NCI-H128 (cell line): Measurements from ENCODE around the gene FOXP1.

ENCODE experiments used
- DNase-seq: peaks from one replicate; lab custom pipeline; 2025; ENCODE audit not compliant: unreplicated experiment; lab: John Stamatoyannopoulos, UW

Gene FOXP1

GRCh38 chr3:71067977-71068654 lies 515.4 kb downstream of the FOXP1 start:
- DNase-seq, result no peak

- no peak for DNase-seq
These were observed 516.7 kb downstream of the FOXP1 start for GRCh38 chr3:71066849-71067261.

GRCh38 chr3:71066356-71066755 lies 517.2 kb downstream of the FOXP1 start:
- no peak for DNase-seq

DNA sequence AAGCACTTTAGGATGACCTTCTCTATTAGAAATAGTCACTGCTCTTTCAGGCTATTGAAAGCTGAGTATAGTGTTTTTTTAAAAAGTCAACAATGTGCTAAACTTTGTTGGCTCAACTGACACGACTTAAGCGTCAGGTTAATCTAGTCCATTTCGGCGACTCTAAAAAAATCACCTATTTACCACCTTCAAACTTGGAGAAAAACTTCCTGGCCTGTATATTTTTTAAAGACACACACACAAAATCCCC lies 517.8 kb downstream of the FOXP1 start:
- DNase-seq, result no peak

DNA sequence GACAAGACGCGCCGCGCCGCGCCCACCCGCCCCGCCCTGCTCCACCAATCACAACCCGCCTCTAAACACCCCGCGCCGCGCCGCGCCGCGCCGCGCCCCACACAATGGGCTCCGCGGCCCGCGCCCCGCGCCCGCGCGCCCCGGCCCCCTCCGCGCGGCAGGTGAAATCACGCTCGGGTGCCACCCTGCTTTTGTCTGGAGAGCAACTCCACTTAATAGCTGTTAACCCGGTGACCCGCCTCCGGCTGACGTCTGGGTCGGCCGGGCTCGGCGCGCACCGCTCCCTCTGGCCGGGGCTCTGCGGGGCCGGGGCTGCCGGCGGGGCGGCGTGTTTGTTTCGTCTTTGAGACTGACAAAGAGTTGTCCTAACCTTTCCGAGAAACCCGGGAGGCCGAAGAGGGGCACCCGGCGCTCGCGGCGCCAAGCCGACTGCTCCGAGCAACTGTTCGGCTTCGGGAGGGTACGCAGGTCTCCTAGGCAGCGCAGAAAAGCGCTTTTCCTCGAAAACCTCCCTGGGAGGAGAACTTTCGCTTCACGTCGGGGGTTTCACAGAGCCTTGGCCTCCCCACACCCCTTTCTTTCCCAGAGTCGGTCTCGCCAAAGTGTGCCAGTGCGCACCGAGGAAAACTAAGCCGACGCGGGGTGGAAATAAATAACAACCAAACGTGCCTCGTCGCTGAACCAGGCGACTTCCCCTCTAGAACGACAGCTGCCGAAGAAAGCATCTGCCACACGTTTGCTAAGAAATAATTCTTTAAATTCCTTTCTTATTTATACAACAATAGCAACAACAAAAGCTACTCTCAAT lies 518.4 kb downstream of the FOXP1 start:
- no peak for DNase-seq

DNA sequence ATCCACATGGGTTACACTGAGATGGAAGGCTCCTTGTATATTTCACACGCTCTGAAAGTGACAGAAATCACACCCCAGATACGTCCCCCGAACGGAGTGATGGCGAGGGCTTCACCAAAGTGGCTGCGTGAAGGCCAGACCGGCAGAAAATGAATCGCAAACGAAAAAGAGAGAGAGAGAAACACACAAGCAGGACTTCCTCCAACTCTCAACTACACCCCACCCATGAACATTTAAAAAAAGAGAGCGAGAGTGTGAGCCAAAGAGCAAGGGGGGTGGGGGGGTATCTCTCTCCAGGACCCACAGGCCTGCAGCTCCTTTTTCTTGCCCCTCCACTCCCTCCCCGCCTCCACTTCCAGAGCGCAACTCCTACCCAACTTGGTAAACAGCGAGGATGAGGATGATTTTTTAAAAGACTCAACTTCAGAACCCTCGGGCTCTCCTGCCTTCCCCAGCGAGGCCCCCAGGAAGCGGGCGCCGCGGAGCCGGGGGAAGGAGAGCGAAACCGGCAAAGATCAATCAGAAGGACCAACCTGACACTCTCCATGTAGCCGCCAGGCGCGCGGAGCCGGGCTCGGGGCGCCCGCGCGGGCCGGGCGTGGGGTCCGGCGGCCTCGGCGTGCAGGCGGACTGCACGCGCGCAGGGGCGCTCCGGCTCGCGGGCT lies 519.1 kb downstream of the FOXP1 start:
- no peak for DNase-seq

- DNase-seq, result no peak
These were observed 519.7 kb downstream of the FOXP1 start for GRCh38 chr3:71063773-71064290.

GRCh38 chr3:71062952-71063772 lies 520.4 kb downstream of the FOXP1 start:
- DNase-seq, result no peak

DNA sequence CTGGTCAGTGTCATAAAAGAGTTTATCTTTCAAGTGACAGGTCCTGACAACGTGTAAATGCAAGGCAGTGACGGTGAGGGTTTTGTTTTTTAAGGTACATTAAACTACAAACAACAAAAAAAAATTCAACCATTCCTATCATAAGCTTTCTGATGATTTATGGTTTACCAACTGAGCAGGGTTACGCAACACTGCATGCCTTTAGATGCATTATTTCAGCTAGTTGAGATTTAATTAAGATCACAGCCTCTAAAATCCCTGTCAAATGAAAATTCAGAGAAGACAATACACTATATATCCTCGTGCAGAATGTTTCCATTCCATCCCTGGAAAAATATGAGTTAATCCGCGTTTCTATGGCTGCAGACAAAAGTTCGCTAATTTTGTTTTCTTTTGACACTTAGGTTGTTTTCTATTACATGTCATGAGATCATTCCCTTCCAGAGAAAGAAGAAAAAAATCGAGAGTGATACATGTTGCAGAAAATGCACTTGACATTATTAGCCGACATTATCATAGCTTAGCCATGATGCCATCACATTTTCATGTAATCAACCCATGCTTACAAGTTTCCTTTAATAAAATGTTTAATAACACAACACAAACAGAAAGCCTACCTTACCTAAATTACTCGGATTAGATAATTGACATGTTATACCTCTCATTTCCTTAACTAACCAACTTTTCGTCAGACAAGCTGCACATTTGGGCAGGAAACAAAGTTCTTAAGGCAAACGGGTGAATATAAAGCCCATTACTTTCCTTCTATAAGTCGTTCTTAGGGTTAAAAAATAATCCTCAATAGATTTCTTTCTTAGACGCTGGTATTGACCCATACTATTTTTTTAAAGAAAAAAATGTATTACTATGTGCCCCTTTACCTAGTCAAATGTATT lies 521.2 kb downstream of the FOXP1 start:
- DNase-seq, result no peak

- DNase-seq, result no peak
These were observed 521.9 kb downstream of the FOXP1 start for GRCh38 chr3:71061581-71061980.

GRCh38 chr3:71061037-71061436 lies 522.5 kb downstream of the FOXP1 start:
- DNase-seq, result no peak

DNA sequence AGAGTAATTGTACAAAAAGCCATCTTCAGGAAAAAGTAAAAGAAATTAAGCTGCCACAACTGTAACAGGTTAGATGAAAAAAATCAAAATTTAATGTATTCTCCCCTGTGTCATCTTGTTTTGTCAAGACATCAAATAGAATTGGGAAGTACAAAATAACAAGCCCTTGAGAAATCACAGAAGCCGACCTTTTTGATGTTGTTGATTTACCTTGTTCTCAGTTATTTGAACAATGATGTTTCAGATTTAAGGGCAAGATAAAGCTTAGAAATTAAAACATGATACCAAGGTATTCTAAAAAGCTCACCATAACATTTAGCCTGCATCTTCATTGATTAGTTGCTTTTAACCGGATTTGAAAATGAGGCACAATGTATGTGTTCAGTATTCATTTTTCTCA lies 523.0 kb downstream of the FOXP1 start:
- no peak for DNase-seq

- DNase-seq, result no peak
These were observed 526.0 kb downstream of the FOXP1 start for GRCh38 chr3:71057526-71057894.

- no peak for DNase-seq
These were observed 527.2 kb downstream of the FOXP1 start for GRCh38 chr3:71056327-71056726.

DNA sequence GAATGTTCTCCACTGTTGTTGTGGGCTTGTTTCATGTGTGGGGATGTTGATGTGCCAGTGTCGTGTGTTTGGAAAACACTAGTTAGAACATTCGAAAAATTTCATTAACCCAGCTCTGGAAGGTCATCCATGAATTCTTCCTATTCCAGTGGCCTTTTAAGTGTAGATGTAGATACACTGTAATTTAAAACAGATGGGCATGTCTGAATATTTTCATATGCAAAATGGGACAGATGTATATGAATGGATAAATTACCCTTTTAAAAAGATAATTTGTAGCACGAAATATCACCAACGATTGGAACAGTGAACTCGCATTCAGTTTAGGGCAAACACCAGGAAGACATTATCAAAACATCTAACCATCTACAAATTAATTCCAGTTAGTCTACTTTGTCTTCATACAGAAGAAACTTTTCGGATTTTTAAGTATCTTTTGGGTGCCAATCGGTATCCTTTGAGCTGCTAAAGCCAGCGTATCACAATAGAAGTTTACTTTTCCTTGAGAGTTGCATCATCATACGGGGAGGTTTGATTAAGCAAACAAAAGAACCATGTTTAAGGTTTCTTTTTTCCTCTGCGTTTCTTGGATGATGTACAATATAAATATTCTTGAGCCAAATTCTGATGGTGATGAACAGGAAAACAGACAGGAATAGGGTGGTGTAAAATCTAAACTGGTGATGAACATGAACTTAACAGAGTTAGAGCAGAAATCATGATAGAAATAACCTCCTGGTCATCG lies 528.1 kb downstream of the FOXP1 start:
- no peak for DNase-seq

GRCh38 chr3:71054312-71054711 lies 529.2 kb downstream of the FOXP1 start:
- no peak for DNase-seq

GRCh38 chr3:71053495-71053894 lies 530.0 kb downstream of the FOXP1 start:
- DNase-seq, result no peak

DNA sequence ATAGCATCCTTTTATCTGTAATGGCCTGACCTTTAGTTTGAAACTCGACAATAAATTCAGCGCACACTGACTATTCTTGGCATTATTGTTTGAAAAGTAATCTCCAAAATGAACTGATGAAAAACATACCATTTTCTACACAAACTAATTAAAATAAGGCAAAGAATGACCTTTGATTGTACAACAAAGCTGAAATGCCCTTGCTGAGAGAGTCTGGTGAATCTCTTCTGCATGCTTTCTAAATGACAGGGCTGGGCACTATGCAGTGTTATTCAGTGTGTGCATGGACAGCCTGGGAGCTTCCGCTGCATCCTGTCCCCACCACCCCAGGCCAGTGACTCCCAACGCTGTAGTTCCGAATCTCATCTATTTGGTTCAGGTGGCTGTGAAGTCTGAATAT lies 530.8 kb downstream of the FOXP1 start:
- DNase-seq, result no peak

DNA sequence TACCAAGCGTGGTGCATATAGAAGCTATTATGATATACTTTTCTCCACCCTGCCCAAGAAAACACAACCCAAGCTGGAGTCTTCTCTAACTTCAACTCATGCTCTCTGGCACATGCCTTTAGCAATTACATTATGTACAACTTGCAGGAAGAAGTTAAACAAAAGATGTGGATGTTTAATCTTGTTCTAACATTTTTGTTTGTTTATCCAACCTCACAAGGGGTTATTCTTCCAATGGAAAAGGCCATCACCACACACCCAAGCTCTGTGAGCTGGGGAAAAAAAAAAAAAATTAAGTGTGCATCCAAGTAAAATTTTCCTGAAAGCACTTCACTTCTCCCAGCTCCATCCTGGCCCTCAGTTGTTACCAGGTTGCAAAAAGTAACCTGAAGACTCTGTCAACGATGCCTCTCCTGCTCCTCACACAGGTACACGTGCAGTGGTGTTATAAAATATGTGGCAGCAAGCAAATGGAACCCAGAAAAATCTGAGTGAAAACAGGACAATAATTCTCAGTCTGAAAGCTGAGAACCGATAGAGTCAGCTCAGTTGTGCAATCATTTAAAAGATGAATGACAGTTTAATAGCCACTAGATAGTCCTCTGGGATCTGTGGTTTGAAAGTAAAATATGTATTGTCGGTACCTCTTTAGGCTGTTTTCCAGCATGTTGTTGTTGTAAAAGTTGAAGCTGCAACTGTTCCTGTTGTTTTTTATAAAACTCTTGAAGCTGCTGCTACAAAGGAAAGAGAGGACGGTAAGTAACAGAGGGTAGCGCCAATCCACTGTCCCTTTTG lies 531.4 kb downstream of the FOXP1 start:
- DNase-seq, result peak; percentile 16
